Stimulated activated CD8-positive, alpha-beta memory T cell treated with anti-CD3 and anti-CD28 coated beads, Interleukin-7, amount 100 ng/mL, for 48 hours (primary cell): Measurements from ENCODE around the gene APOD.

Experiments
- DNase-seq, 2 donors: peaks; one replicate each; pipeline ENCODE4 v3.0.0-alpha.2; 2020; ENCODE audit warnings: low read depth in 1 of 2; ENCODE audit errors: extremely low read depth in 1 of 2

The APOD gene

DNA sequence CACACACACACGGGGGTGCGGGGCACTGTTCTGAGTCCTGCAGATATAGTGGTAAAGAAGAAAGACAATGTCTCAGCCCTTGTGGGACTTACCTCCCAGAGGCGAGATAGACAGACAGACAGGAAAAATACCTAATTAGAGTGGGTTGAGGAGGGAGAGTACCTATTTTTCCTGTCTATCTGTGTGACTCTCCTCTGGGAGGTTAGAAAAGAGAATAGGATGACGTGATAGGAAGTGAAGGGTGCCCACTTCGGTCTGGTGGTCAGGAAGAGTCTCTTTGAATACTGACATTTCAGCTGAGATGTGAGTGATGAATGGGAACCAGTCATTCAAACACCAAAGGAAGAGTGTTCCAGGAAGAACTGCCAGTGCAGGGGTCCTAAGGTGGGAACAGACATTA is 4.1 kb upstream of the APOD start:
- no peak for DNase-seq

DNA sequence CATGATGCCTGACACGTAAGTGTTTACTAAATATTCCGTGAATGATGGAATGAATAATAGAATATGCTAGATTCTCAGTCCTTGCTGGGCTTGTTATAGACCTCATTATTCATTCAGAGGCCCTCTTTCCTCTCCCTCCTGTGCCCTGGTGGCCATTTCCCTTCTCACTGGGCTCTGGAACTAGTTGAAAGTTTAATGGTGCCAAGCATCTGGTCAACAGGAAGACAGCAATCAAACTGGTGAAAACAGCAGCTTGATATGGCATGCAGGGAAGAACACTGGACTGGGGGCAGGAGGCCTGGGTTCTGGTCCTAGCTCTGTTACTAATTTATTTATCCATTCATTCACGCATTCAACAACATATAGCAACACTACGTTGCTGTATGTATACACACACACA is 3.7 kb upstream of the APOD start:
- DNase-seq = no peak

DNA sequence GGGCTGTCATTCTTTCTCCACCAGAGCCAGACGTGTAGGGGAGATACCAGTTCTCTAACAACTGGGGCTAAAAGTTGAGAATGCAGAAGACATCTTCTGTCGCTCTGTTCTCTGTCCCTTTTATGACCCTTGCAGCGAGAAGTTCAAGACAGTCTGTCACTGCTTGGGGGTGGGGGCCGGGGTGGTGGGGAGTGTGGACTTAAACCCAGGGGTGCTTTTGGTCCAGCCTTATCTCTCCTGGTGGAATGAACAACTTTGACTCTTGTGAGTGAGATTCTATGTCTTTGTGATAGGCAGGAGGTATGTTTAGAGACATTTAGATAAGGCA is 767 bp upstream of the APOD start:
- DNase-seq = no peak

DNA sequence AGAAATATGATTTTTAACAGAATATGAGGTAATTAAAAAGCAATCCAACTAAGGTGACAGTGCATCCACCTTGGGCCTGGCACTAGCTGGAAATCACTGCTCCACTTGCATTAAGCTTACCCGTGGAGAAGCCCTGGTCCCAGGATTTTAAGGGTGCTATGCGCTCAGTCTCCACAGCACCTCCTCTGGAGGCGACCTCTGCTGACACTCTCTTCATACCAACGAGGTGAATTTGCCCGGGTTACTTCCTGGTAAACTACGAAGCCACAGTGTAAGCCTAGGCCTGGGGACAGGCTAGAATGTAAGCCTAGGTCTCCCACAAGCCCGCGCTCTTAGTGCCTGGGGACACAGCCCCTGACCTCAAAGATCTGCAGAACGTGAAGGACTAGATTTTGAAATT is 793 bp downstream of the APOD start:
- no peak for DNase-seq

DNA sequence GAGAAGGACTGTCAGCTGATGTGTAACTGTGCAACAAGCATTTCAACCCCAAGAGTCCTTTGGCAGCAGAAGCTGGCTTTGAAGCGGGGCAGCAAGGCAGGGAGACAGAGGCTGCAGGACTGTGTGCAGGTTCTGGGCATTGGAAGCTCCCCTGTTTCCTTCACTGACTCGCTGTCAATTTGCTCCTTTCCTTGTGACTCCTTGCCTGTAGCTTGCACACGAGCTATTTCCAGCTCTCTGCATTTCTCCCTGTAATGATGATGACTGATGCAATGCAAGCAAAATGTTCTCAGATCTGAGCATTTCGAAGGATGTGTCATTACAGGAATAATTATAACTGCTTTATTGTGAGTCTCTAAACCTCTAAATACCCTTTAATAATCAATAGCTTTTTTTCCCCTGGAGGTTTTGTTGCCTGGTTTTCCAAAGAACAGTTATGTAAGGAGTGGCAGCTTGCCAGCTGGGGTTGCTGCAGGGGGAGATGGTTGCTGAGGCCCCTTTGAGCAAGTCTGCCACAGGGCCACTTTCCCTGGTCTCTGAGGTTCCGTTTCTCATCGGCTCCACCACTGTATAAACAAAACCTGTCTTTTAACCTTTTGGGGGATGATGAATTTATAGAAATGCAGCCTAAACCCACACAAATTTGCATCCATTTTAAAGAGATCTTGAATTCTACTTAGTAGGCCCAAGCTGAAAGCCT is 2.8 kb downstream of the APOD start:
- DNase-seq = no peak

DNA sequence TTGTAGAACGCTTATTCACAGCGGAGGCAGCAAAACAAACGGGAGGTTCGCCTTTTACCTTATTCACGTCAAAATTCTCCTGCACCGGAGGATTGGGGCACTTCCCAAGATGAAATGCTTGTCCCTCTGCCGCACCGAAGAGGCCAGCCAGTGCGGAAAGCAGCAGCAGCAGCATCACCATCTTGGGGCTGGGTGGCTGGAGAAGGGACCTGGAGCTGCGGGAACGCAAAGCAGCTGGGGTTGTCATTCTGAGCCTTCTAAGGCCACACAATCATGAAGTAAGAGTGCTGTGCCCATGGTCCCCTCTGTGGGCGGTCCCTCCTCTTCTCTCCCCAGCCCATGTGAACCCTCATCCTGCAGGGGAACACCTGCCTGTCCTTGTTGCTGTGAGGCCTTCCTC is 4.5 kb downstream of the APOD start:
- no peak for DNase-seq

DNA sequence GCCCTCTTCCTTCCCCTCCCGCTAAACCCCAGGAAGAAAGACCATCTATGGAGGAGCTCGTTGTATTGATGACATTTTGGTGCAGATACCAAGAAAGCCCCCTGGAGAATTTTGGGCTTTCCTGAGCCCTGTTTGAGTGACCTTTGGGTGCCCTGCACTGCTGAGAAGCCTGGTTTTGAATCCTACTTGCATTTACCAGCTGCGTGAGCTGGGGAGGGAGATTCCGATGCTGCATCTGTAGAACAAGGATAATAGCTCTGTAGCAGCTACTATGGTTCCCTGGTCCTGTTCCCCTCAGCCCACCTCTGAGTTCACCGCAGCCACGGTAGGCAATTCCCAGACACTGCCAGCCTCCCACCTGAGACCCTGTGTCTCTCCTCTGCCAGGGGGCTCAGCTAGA is 5.2 kb downstream of the APOD start:
- DNase-seq = no peak

DNA sequence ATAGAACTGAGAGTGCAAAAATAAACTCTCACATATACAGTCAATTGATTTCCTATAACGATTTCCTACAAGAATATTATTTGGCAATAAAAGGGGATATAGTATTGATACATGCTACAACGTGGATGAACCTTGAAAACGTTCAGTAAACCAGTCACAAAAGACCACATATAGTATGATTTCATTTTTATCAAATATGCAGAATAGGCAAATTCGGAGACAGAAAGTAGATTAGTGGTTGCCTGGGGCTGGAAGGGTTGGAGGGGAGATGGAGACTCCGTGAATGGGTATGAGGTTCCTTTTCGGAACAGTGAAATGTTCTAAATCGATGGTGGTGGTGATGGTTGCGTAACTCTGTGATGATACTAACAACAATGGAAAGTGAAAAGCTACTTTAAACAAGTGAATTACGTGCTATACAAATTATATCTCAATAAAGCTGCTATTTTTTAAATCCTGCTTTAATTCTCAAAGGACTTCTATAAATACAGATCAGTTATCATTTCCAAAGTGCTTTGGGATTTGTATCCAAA is 6.0 kb downstream of the APOD start:
- DNase-seq = no peak

DNA sequence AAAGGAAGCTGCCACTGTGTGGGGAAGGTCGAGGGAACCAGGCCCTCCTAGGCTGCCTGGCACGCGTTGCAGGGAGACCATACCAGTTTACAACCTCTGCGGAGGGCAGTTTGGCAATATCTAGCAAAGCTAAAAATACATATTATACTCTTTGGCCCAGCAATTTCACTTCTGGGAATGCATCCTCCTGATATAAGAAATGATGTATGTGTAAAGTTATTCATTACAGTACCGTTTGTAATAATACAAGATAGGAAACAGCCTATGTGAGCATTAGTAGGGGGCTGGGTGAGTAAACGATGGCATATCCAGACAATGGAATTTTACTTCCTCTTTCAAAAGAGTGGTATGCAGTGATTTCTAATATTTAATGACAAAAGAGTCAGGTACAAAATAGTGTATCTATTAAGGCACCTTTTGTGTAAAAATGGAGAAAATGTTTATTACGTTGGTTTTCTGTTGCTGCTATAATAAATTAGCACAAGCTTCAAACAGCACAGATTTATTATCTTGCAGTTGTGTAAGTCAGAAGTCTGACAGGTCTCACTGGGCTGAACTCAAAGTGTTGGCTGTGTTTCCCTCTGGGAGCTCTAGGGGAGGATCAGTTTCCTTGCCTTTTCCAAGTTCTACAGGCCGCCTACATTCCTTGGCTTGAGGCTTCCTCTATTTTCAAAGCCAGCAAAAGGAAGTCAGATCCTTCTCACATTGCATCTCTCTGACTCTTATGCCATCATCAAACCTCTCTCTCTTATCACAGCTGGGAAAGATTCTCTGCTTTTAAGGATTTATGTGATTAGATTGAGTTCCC is 9.0 kb downstream of the APOD start:
- DNase-seq = no peak

DNA sequence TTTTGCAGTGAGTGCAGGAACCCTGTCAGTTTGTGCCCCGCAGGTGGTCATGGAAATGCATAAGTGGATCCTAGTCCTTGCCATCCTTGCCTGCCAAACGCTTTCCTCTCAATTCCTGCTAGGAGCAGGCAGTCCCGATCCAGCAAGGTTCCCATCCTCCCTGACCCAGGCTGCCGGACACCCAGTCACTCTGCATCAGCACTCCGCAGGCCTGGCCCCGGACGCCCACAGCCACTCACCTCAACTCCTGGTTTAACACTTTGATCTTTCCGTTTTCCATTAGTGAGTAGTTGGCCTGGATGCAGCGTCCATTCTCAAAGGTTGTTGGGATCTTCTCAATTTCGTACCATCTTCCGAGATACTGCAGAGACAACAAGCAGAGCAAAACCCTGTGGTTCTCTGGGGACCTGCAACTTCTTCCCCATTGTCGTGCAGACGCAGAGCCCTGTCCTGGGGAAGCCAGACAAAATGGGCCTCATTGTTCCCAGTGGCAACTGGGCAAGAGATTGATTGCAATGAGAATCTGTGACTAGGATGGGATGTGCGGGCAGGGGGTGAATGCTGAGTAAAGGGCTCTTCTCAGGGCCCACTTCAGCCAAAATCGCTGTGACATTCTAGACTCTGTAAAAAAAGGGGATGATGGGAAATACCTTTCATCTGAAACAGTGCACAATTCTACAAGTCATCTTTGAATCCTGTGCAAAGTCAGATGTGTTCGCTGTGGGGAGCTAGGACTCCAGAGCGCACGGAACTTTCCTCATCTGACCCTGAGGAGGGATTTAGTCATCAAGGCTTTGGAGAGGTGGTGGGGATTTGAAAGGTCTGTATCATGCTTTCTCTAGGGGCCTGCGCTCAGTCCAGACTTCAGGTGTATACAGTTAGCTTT is 9.9 kb downstream of the APOD start:
- no peak for DNase-seq

DNA sequence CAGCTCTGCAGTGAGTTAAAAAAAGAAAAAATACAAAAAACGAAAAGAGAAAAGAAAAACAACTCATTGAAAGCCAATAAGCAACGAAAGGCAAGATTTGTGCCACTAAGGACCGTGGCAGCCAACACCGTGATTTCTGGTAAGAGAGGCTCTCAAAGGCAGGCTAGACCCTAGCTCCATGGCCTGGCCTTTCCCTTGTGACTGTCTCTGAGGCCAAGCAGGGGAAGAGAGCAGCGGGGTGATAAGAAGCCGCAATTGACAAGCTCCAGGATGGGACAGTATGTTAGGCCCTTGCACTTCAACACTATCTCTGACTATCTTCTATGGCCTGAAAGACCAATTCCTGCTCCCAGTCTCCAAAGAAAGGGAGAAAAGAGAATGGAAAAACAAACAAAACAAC is 12.4 kb downstream of the APOD start:
- no peak for DNase-seq

DNA sequence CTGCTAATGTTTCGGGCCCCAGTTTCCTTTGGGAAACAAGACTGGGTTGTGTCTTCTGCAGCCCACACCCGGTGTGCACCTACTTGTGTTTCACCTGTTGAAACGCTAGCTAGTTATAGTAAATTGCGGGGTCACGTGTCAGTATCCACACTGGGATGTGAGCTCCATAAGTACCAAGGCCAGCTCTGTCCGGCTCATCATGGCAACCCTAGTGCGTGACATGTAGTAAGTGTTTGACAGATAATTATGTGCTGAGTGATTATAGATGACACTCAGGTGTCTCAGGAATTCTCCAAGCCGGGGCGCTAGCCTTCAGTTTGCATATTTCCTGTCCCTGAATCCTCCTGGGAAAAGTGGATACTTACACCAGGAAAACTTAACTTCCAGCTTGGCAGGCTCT is 12.8 kb downstream of the APOD start:
- no peak for DNase-seq

DNA sequence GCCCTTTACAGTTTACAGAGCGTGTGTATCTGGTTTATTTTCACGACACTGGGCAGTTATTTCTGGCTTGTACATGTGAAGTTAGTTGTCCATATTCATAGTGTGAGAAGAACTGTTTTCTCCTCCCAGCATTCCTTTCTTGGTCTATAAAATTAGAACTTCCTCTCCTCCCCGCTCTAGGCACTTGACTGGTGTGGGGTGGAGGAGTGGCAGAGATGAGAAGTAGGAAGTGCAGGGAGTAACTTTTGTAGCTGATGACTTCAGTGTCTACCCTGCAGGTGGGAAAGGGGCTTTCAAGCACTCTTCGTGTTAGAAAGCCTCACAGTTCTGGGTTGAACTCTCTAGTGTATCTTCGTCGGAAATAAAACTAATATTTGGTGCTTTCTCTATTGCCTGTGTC is 13.4 kb downstream of the APOD start:
- DNase-seq = no peak

DNA sequence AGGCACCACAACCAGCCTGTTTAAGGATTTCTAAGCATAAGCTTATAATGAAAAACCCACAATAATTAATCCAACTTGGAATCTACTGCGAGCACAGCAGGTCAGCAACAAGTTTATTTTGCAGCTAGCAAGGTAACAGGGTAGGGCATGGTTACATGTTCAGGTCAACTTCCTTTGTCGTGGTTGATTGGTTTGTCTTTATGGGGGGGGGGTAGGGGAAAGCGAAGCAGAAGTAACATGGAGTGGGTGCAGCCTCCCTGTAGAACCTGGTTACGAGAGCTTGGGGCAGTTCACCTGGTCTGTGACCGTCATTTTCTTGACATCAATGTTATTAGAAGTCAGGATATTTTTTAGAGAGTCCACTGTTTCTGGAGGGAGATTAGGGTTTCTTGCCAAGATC is 15.1 kb downstream of the APOD start:
- DNase-seq = no peak

DNA sequence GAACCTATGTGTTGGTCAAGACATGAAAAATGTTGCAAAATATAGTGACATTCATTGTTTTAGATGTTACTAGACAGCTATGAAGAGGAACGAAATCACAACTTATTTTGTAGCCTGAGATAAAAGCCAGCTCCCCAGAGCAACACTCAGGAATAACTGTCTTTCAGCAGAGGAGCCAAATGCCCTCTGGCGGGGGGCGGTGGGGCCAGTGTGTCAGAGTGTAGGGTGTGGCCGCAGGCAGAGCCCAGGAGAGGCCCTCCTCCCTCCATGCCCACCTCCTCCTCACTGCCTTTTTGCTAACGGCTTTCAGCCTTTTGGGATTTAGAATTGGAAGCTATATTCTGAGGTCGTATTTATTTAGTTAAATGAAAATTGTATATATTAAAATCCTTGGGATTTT is 16.9 kb downstream of the APOD start:
- DNase-seq = no peak

DNA sequence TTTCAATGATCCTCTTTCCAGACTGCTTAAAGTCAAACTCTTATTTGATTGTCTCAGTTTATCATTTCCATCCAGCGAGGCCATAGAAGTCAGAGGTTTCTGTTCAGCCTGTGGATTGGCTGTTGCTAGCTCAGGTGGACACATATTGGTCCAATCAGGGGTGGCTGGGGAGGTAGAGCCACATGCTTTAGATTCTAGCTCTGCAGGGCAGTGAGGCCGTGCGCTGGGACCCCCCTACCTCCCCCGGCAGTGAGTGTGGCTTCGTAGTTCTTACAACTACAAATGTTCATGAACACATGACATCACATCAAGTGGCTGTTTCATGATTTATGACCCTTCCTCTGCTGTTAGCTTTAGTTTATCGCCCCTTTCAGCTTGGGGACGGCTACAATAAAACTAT is 18.0 kb downstream of the APOD start:
- DNase-seq = no peak

DNA sequence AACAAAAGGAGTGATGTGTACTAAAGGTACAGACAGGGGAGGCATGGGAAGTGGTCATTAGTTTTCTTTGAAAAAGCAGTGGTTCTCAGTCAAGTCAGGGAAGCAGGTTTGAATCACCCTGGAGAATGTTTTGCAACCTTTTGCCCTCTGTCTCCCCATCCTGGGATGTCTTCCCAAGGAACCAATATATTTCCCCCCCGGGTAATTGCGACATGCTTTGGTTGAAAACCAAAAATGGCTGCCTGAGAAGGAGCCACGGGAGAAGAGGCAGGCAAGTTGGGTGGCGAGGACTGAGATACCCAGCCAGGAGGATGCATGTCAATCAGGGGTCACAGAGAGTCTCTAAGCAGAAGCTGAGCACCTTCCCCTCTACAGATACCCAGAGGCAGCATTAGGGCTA is 20.4 kb downstream of the APOD start:
- DNase-seq = no peak

DNA sequence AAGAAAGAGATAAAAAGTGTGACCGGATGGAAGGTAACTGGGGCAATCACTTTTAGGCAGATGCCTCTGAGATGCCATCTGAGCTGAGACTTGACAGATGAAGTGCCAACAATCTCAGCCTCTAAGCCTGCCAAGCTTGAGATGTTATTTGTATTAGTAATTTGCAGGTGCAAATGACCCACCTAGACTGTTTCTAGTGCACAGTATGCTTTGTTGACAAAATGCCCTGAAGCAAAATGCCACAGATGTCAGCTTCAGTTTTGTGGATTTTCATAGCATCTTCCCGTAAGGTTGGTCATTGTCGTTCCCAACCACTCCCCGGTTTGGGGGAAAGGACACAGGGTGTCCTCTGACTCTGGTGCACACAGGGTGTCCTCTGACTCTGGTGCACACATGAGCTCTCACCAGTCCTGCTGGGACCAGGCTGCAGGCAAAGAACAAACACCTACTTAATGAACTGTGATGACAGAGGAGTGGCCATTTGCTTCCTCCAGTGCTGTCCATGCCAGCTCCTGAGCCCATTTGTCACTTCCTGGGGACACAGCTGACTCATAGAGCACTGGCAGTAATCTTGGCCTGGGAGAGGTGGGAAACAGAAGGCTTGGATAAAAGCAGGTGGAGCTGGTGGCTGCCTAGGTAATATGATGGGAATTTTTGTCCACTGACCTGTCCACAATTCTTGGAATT is 23.9 kb downstream of the APOD start:
- DNase-seq = no peak

DNA sequence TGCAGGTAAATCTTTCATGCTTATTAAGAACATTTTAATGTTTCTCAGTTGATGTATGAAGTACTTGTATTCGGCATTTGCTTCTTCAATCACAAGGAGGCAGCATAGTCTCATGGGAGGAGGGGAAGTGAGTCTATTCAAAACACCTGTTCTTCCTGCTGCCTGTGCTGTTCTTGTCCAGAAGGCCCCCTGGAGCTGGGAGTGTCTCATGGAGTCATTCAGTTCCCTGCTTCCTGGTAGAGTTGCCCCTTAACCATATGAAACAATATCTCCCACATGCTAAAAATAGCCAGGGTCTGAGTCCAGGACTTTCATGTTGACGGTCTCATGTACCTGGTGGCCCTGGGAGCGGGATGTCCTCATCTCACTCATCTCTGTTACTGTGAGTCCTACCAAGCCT is 25.1 kb downstream of the APOD start:
- no peak for DNase-seq

DNA sequence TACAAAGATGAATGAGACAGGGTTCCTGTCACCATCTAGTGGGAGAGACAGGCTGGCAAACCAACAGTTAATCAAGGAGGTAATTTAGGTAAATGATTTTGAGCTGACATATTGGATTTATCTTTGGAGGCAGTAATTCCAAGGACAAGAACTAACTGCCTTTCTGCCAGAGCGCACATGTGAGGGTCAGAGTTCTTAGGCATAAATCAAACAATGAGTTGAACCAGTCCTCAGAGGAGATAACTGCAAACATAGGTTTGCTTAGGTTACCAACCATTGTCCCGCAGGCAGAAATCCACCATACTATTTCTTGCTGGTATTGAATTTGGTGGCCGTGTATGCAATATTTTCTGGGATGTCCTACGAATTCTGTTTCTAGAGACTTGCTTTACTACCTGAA is 26.4 kb downstream of the APOD start:
- no peak for DNase-seq

DNA sequence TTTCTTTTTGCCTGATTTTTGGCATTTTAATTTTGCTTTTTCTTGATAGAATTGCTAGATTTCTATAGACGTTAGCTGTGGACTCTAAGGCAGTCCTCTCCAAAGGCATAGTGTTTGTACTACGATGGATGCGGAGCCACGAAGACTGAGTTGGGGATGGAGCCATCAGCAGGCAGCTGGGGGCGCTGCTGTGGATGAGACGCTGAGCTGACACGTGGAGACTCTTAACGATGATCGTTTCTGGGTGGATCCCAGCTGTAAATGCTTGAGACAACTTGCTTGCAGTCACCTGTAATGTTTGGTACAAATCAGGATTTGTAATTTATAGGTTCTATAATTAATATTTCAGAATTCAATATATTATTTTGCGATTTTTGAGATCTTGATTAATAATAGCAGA is 27.4 kb downstream of the APOD start:
- DNase-seq = no peak
